Measurements from ENCODE around the gene NRARP. TPM values are rescaled to one million over a fixed set of nuclear protein-coding genes. Genes with fewer than 3 reads are reported as not detected.

NRARP gene
- total and polyA plus RNA-seq, 2 donors (not counting 1 experiment from before 2014, with no cell fraction given) = 5.7 to 11.5 TPM

DNA sequence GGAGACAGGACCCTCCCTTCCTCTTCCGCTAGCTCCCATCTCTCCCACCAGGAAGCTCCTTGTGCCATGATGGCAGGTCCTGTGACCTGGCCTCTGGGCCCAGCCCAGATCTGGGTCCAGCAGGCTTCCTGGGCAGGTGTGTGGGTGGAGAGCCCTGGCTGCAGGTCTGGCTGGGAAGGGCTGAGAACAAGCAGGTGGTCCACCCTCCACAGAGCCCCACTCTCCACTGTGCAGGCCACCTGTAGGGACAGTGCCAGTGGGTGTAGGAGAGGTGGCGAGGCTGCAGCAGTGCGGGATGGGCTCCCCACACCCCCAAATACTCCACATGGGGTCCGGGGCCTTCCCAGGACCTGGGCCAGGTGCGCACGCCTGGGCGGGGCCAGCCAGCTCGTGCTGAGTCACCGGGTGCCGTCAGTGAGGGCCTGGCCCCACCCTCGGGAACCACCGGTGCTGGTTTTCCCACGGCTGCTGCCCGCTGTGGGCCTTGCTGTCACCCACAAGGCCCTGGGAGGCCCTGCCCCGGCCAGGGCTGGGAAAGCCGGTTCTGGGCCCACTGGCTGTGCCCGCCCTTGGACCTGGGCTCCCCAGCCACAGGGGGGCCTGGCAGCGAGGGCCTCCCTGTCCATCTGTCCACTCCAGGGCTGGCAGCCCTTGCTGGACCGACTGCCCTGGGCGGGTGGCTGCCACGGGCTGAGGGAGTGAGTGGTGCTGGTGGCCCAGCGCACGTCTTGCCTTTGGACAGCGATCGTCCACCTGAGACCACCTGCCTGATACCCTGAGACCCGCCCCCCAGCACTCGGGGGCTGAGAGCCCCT lies 9.3 kb upstream of the NRARP start:
- Histone ChIP-seq H3K27me3 (replicated peaks in 1 of 4; ENCODE audit: control extremely low read depth in 1 of 4, control insufficient read depth in 3 of 4, insufficient read depth in 4 of 4, low read length in 3 of 4) (peaks cover 0 to 15% (median 2%) of the 10 kb centered on the region in 4 experiments), H3K4me1 (ENCODE audit: control insufficient read depth in 2 of 2, insufficient read depth in 2 of 2, low read length in 2 of 2) (peaks cover 12 to 18% of the 10 kb centered on the region in 2 donors), H3K4me2 (replicated peaks; ENCODE audit: low read depth, low read length, poor library complexity, severe bottlenecking) (no peak overlapping the region), H3K9ac (ENCODE audit: low read length) (no peak overlapping the region), H3K4me3 (ENCODE audit: control extremely low read depth in 1 of 5, extremely low read depth in 1 of 5, insufficient read depth in 1 of 5, low read depth in 2 of 5, low read length in 4 of 5) (no peak overlapping the region), H3K27ac (ENCODE audit: low read length in 2 of 2) (no peak overlapping the region), H3K79me2 (ENCODE audit: control insufficient read depth, insufficient read depth, low read length) (no peaks in the 10 kb centered on the region), H2AFZ (ENCODE audit: insufficient read depth, low read depth, low read length, poor library complexity, severe bottlenecking) (no peak overlapping the region), H3K36me3 (replicated peaks in 1 of 2; ENCODE audit: control extremely low read depth in 1 of 2, control insufficient read depth in 1 of 2, extremely low read depth in 1 of 2, insufficient read depth in 2 of 2, low read length in 1 of 2) (no peaks in the 10 kb centered on the region), H3K9me3 (ENCODE audit: control extremely low read depth in 1 of 3, control insufficient read depth in 2 of 3, insufficient read depth in 1 of 3, low read length in 2 of 3) (peaks cover 0 to 5% (median 0%) of the 10 kb centered on the region in 3 donors), H4K20me1 (ENCODE audit: control insufficient read depth, insufficient read depth, low read length, poor library complexity, severe bottlenecking) (no peaks in the 10 kb centered on the region)
- Mint-ChIP-seq H3K4me3 (no peak overlapping the region), H3K27ac (no peak overlapping the region), H3K4me1 (peaks cover 5% of the 10 kb centered on the region), H3K9me3 (ENCODE audit: insufficient read depth) (no peaks in the 10 kb centered on the region), H3K27me3 (no peaks in the 10 kb centered on the region)
- POLR2A ChIA-PET = no interaction called here
- intact Hi-C loops (cut with micrococcal nuclease) = no loop called here
- DNase-seq (peak; percentile 4), ATAC-seq (ENCODE audit: low read depth) (no peak)
- CTCF ChIA-PET = no interaction called here
- TF ChIP-seq, protein P1, sequence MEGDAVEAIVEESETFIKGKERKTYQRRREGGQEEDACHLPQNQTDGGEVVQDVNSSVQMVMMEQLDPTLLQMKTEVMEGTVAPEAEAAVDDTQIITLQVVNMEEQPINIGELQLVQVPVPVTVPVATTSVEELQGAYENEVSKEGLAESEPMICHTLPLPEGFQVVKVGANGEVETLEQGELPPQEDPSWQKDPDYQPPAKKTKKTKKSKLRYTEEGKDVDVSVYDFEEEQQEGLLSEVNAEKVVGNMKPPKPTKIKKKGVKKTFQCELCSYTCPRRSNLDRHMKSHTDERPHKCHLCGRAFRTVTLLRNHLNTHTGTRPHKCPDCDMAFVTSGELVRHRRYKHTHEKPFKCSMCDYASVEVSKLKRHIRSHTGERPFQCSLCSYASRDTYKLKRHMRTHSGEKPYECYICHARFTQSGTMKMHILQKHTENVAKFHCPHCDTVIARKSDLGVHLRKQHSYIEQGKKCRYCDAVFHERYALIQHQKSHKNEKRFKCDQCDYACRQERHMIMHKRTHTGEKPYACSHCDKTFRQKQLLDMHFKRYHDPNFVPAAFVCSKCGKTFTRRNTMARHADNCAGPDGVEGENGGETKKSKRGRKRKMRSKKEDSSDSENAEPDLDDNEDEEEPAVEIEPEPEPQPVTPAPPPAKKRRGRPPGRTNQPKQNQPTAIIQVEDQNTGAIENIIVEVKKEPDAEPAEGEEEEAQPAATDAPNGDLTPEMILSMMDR (IDR thresholded peaks at IDR 0.05) = no peak
- no peak for TF ChIP-seq EZH2 (IDR thresholded peaks at IDR 0.05; ENCODE audit: borderline replicate concordance, insufficient read depth, low read depth, low read length, poor library complexity, severe bottlenecking)
- WGBS (ENCODE audit: insufficient coverage) = 83% methylated on average over 23 of the region's 27 CpGs
